H1 (cell line): ENCODE results near the gene PDC. TPM values are rescaled to one million over a fixed set of nuclear protein-coding genes. Genes with fewer than 3 reads are reported as not detected.

ENCODE experiments used
- CTCF ChIA-PET: fragments of 300-600 bp; sonication (Branson Sonifier 250); formaldehyde crosslinking; loops from one replicate; lab custom pipeline; 2021; ENCODE audit not compliant: partially characterized antibody; lab: Charles Lee
- POLR2A ChIA-PET: fragments of 300-600 bp; sonication (Branson Sonifier 250); formaldehyde crosslinking; loops from one replicate; lab custom pipeline; 2021; ENCODE audit warnings: inconsistent platforms; ENCODE audit not compliant: partially characterized antibody; lab: Charles Lee
- DNase-seq, 2 experiments: peaks; one replicate each; pipeline versions ENCODE4 v3.0.0 to v3.0.0-alpha.2; 2010 to 2022; ENCODE audit warnings: low spot score in 2 of 2, low read depth in 1 of 2, mixed read lengths in 1 of 2
- FAIRE-seq: peaks from 2 replicates; lab custom pipeline; 2011; peaks lifted over from hg19 to GRCh38; lab: Jason Lieb, UNC
- H2AFZ ChIP-seq: 2 replicates; pipeline ENCODE4 v1.8.1; 2012; ENCODE audit warnings: low read length, inconsistent platforms
- H2AK5ac ChIP-seq: 2 replicates; pipeline ENCODE4 v1.6.1; 2013; ENCODE audit warnings: low read depth, low read length
- H2BK120ac ChIP-seq: replicated peaks from 2 replicates; pipeline ENCODE3; 2013; ENCODE audit warnings: low read depth, low read length, inconsistent platforms
- H2BK12ac ChIP-seq: 2 replicates; pipeline ENCODE4 v1.6.1; 2013; ENCODE audit warnings: low read depth, low read length
- H2BK15ac ChIP-seq: 2 replicates; pipeline ENCODE4 v1.6.1; 2013; ENCODE audit warnings: low read length
- H2BK20ac ChIP-seq: 2 replicates; pipeline ENCODE4 v1.6.1; 2013; ENCODE audit warnings: low read length
- H2BK5ac ChIP-seq: 2 replicates; pipeline ENCODE4 v1.6.1; 2013; ENCODE audit warnings: low read depth, low read length
- H3K14ac ChIP-seq: 2 replicates; pipeline ENCODE4 v1.6.1; 2013; ENCODE audit warnings: inconsistent platforms; ENCODE audit not compliant: insufficient read length
- H3K18ac ChIP-seq: 2 replicates; pipeline ENCODE4 v1.6.1; 2013; ENCODE audit warnings: low read length; ENCODE audit errors: extremely low read depth
- H3K23ac ChIP-seq: 2 replicates; pipeline ENCODE4 v1.6.1; 2013; ENCODE audit warnings: inconsistent platforms; ENCODE audit not compliant: insufficient read length
- H3K23me2 ChIP-seq: 2 replicates; pipeline ENCODE4 v1.6.1; 2013; ENCODE audit warnings: low read depth, low read length
- H3K27ac ChIP-seq: 2 replicates; pipeline ENCODE4 v1.6.1; 2011; ENCODE audit warnings: low read depth, low read length, inconsistent platforms
- H3K27me3 ChIP-seq, 4 experiments: replicated peaks in 1 of 4; 1 replicate in 1 of 4; 2 replicates in 3 of 4; pipeline versions ENCODE4 v1.6.1 to v1.8.1; 2011 to 2013; ENCODE audit warnings: low read length in 3 of 4, mild to moderate bottlenecking in 3 of 4, inconsistent platforms in 2 of 4, mixed read lengths in 2 of 4, moderate library complexity in 1 of 4; ENCODE audit not compliant: control insufficient read depth in 3 of 4, insufficient read depth in 3 of 4; ENCODE audit errors: extremely low read depth in 1 of 4
- H3K36me3 ChIP-seq, 4 experiments: 2 replicates each; pipeline versions ENCODE4 v1.6.1 to v1.8.1; 2011 to 2013; ENCODE audit warnings: mild to moderate bottlenecking in 4 of 4, low read length in 3 of 4, moderate library complexity in 2 of 4, control low read depth in 1 of 4, inconsistent platforms in 1 of 4; ENCODE audit not compliant: insufficient read depth in 4 of 4, control insufficient read depth in 2 of 4
- H3K4ac ChIP-seq: replicated peaks from 2 replicates; pipeline ENCODE3; 2013; ENCODE audit warnings: low read length, low read depth, mixed read lengths, inconsistent platforms; ENCODE audit not compliant: insufficient read length
- H3K4me1 ChIP-seq, 4 experiments: replicated peaks in 1 of 4; 1 replicate in 1 of 4; 2 replicates in 3 of 4; pipeline versions ENCODE4 v1.6.1 to v1.8.1; 2011 to 2013; ENCODE audit warnings: low read length in 3 of 4, inconsistent platforms in 2 of 4, mixed read lengths in 1 of 4; ENCODE audit not compliant: insufficient read depth in 4 of 4, control insufficient read depth in 3 of 4
- H3K4me2 ChIP-seq, 2 experiments: 2 replicates each; pipeline versions ENCODE4 v1.6.1 to v1.8.1; 2011 to 2013; ENCODE audit warnings: low read depth in 2 of 2, low read length in 2 of 2, control low read depth in 1 of 2, inconsistent platforms in 1 of 2, mild to moderate bottlenecking in 1 of 2; ENCODE audit not compliant: insufficient read depth in 1 of 2
- H3K4me3 ChIP-seq, 4 experiments: fragments of 200-600, 300-600 bp in 1 of 4; sonication (generic), shearing (Covaris generic), sonication (Bioruptor Twin) in 1 of 4; 2 replicates each; pipeline versions ENCODE4 v1.5.1 to v1.8.1; 2011 to 2016; ENCODE audit warnings: low read length in 4 of 4, low read depth in 3 of 4, control low read depth in 2 of 4, inconsistent platforms in 2 of 4, mild to moderate bottlenecking in 2 of 4, mixed read lengths in 1 of 4, moderate library complexity in 1 of 4; ENCODE audit not compliant: insufficient read depth in 2 of 4; ENCODE audit errors: extremely low read depth in 1 of 4
- H3K56ac ChIP-seq: replicated peaks from 2 replicates; pipeline ENCODE3; 2013; ENCODE audit warnings: low read depth, mild to moderate bottlenecking, mixed read lengths, low read length, inconsistent platforms; ENCODE audit not compliant: insufficient read length
- H3K79me1 ChIP-seq: 2 replicates; pipeline ENCODE4 v1.6.1; 2013; ENCODE audit warnings: low read depth, low read length, control low read depth
- H3K79me2 ChIP-seq, 2 experiments: 2 replicates each; pipeline versions ENCODE4 v1.6.1 to v1.8.1; 2012 to 2013; ENCODE audit warnings: low read length in 2 of 2, mild to moderate bottlenecking in 2 of 2, inconsistent platforms in 1 of 2; ENCODE audit not compliant: insufficient read depth in 2 of 2, control insufficient read depth in 1 of 2
- H3K9ac ChIP-seq, 4 experiments: replicated peaks in 1 of 4; 1 replicate in 1 of 4; 2 replicates in 3 of 4; pipeline versions ENCODE4 v1.6.1 to v1.8.1; 2011 to 2013; ENCODE audit warnings: low read depth in 3 of 4, low read length in 3 of 4, control low read depth in 2 of 4, mild to moderate bottlenecking in 2 of 4, moderate library complexity in 2 of 4, inconsistent platforms in 1 of 4; ENCODE audit errors: extremely low read depth in 1 of 4
- H3K9me3 ChIP-seq, 2 experiments: 2 replicates each; pipeline versions ENCODE4 v1.6.1 to v1.8.1; 2012 to 2013; ENCODE audit warnings: mild to moderate bottlenecking in 2 of 2, moderate library complexity in 2 of 2, control low read depth in 1 of 2, inconsistent platforms in 1 of 2, low read depth in 1 of 2, low read length in 1 of 2, mixed read lengths in 1 of 2; ENCODE audit not compliant: insufficient read depth in 2 of 2
- H4K20me1 ChIP-seq, 2 experiments: replicated peaks in 1 of 2; 2 replicates each; pipeline versions ENCODE3 to v1.8.1; 2011 to 2013; ENCODE audit warnings: inconsistent platforms in 2 of 2, low read length in 2 of 2, mild to moderate bottlenecking in 1 of 2; ENCODE audit not compliant: insufficient read depth in 2 of 2, control insufficient read depth in 1 of 2
- H4K5ac ChIP-seq: 2 replicates; pipeline ENCODE4 v1.6.1; 2013; ENCODE audit warnings: low read length, low read depth, mixed read lengths, inconsistent platforms; ENCODE audit not compliant: insufficient read length
- H4K8ac ChIP-seq: 2 replicates; pipeline ENCODE4 v1.8.0; 2013; ENCODE audit warnings: mild to moderate bottlenecking, moderate library complexity, low read length, inconsistent platforms; ENCODE audit not compliant: insufficient read depth; ENCODE audit errors: extremely low read depth
- H4K91ac ChIP-seq: replicated peaks from 2 replicates; pipeline ENCODE3; 2013; ENCODE audit warnings: low read length, mixed read lengths, inconsistent platforms; ENCODE audit not compliant: insufficient read length
- CBX5 ChIP-seq: fragments of 300-800, 300-1000 bp; sonication (generic); IDR thresholded peaks from 2 replicates; pipeline ENCODE4 v1.7.1; 2016; ENCODE audit warnings: antibody characterized with exemption, low read length, low read depth
- JUND ChIP-seq: IDR thresholded peaks from 2 replicates; pipeline ENCODE4 v1.6.1; 2011; ENCODE audit warnings: mild to moderate bottlenecking, improper control_type of control experiment, low read length
- NRF1 ChIP-seq: IDR thresholded peaks from 2 replicates; pipeline ENCODE4 v1.6.1; 2011; ENCODE audit warnings: mild to moderate bottlenecking, low read depth, low read length, improper control_type of control experiment
- RNF2 ChIP-seq: fragments of 200-900, 300-1000 bp; sonication (generic); IDR thresholded peaks from 2 replicates; pipeline ENCODE4 v1.7.1; 2016; ENCODE audit warnings: borderline replicate concordance, low read depth, mild to moderate bottlenecking, antibody characterized with exemption, low read length; ENCODE audit not compliant: poor library complexity, severe bottlenecking; ENCODE audit errors: missing control alignments
- SP1 ChIP-seq: IDR thresholded peaks from 2 replicates; pipeline ENCODE4 v1.6.1; 2011; ENCODE audit warnings: low read depth, low read length
- WGBS, 2 experiments: shearing (Covaris generic) in 1 of 2; methylation state at CpG; one replicate each; pipeline versions ENCODE4 v1.1.6 to v1.1.7; 2013 to 2015; ENCODE audit warnings: low lambda C conversion rate in 2 of 2, mixed read lengths in 2 of 2, inconsistent platforms in 1 of 2, low coverage in 1 of 2, missing lambda C conversion rate in 1 of 2; ENCODE audit not compliant: insufficient replicate concordance in 2 of 2, insufficient coverage in 1 of 2, insufficient read length in 1 of 2; ENCODE audit errors: extremely low coverage in 1 of 2, missing lambda C conversion rate in 1 of 2; 5-methylcytosine and 5-hydroxymethylcytosine counted together
- polyA plus RNA-seq, 7 experiments: library from polyadenylated mRNA; depleted of rRNA in 3 of 7; stranded (reverse) in 5 of 7; unstranded in 2 of 7; fragments of >200 nt in 5 of 7; fragments of 200-250 nt in 2 of 7; gene quantifications; 1 replicate in 5 of 7; 2 replicates in 1 of 7; 4 replicates in 1 of 7; pipeline versions ENCODE4 v1.2.1 to v1.2.3, GENCODE V29; 2011 to 2013; ENCODE audit warnings: missing spikeins in 2 of 7, mixed read lengths in 2 of 7
- total RNA-seq: library from RNA; stranded (reverse); fragmentation: NEBNext Ultra II Directional; extraction: Animal tissue kit (Norgen Biotek cat#: 25700); gene quantifications from 2 replicates; pipeline ENCODE4 v1.2.1, GENCODE V29; 2021

The PDC gene
- total and polyA plus RNA-seq, 2 of the 8 experiments (the other 6 are each of a cell fraction or from before 2014, with no cell fraction given), result not detected

- no peak for TF ChIP-seq SP1
- TF ChIP-seq JUND, result no peak
- no peak for TF ChIP-seq NRF1
- no peak for TF ChIP-seq CBX5
- TF ChIP-seq RNF2, result no peak
- Histone ChIP-seq H3K4me2 (no peak overlapping the region), H3K79me2 (no peaks in the 10 kb centered on the region), H2BK120ac (no peak overlapping the region), H4K5ac (no peak overlapping the region), H3K4me1 (no peaks in the 10 kb centered on the region), H3K36me3 (no peaks in the 10 kb centered on the region), H3K79me1 (no peaks in the 10 kb centered on the region), H4K8ac (no peak overlapping the region), H2BK12ac (no peak overlapping the region), H3K27ac (no peak overlapping the region), H3K9ac (no peak overlapping the region), H3K23ac (no peak overlapping the region), H4K91ac (no peak overlapping the region), H2AK5ac (no peak overlapping the region), H3K9me3 (no peaks in the 10 kb centered on the region), H2AFZ (no peak overlapping the region), H3K18ac (no peak overlapping the region), H3K14ac (no peak overlapping the region), H3K27me3 (no peaks in the 10 kb centered on the region), H4K20me1 (no peaks in the 10 kb centered on the region), H3K4me3 (no peak overlapping the region), H2BK15ac (no peak overlapping the region), H3K56ac (no peak overlapping the region), H3K23me2 (no peaks in the 10 kb centered on the region), H2BK20ac (no peak overlapping the region), H2BK5ac (no peak overlapping the region), H3K4ac (no peak overlapping the region)
- ChIA-PET POLR2A (no interaction called here), CTCF (interaction anchor here (1.2 to 1.6 kb wide), 2 partner anchors 11 to 22 kb away, joined by 3 to 5 read pairs; no protein-coding TSS in a partner anchor)
- no peak for DNase-seq
- no peak for FAIRE-seq
- WGBS, 2 experiments, result 78% methylated on average over 4 of the region's 4 CpGs; no CpG with 5 or more reads in 1 of the 2 experiments
These were observed 12.1 kb upstream of the PDC start for GRCh38 chr1:186473047-186473446.
